ENCODE data around the gene PPIE. TPM values are rescaled to one million over a fixed set of nuclear protein-coding genes. Genes with fewer than 3 reads are reported as not detected.

PPIE gene
- total and polyA plus RNA-seq, 2 of the 8 experiments (the other 6 are each of a cell fraction or from before 2014, with no cell fraction given), result 38.9 to 56.1 TPM

DNA sequence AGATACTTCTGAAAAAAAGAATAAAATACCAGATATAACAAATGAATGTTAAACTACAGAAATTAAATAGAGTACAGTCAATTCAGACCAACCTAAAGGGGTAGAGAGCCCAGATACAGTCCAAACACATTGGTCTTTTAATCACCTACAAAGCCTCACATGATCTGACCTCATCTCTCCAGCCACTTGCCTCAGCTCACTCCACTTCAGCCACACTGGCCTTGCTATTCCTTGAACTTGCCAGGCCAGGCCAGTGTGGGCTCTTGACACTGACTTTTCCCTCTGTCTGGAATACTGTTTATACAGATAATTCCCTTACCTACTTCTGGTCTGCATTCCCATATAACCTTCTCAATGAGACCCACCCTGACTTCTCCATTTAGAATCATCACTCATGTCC lies 17.0 kb upstream of the PPIE start:
- ChIA-PET CTCF (ENCODE audit: partially characterized antibody) (interaction anchor here (1.4 to 7.8 kb wide), 5 partner anchors 13 to 78 kb away, joined by 4 to 72 read pairs (median 7); partner anchors contain the start of gene NT5C1A), POLR2A (ENCODE audit: partially characterized antibody) (no interaction called here)
- Histone ChIP-seq H2BK15ac (ENCODE audit: low read length) (no peak overlapping the region), H3K18ac (ENCODE audit: extremely low read depth, low read length) (no peak overlapping the region), H2BK120ac (replicated peaks; ENCODE audit: low read depth, low read length) (no peak overlapping the region), H3K4ac (replicated peaks; ENCODE audit: insufficient read length, low read depth, low read length) (no peak overlapping the region), H2BK12ac (ENCODE audit: low read depth, low read length) (no peak overlapping the region), H3K4me1 (replicated peaks in 1 of 4; ENCODE audit: control insufficient read depth in 3 of 4, insufficient read depth in 4 of 4, low read length in 3 of 4) (no peaks in the 10 kb centered on the region), H3K9ac (replicated peaks in 1 of 4; ENCODE audit: extremely low read depth in 1 of 4, low read depth in 3 of 4, low read length in 3 of 4) (no peak overlapping the region), H3K4me2 (ENCODE audit: insufficient read depth in 1 of 2, low read depth in 2 of 2, low read length in 2 of 2) (no peak overlapping the region), H3K79me1 (ENCODE audit: low read depth, low read length) (no peaks in the 10 kb centered on the region), H2AK5ac (ENCODE audit: low read depth, low read length) (no peak overlapping the region), H3K4me3 (ENCODE audit: extremely low read depth in 1 of 4, insufficient read depth in 2 of 4, low read depth in 3 of 4, low read length in 4 of 4) (no peak overlapping the region), H4K5ac (ENCODE audit: insufficient read length, low read depth, low read length) (no peak overlapping the region), H3K23ac (ENCODE audit: insufficient read length) (no peak overlapping the region), H3K27me3 (replicated peaks in 1 of 4; ENCODE audit: control insufficient read depth in 3 of 4, extremely low read depth in 1 of 4, insufficient read depth in 3 of 4, low read length in 3 of 4) (peaks cover 22 to 59% (median 41%) of the 10 kb centered on the region in 4 experiments), H3K14ac (ENCODE audit: insufficient read length) (no peak overlapping the region), H3K79me2 (ENCODE audit: control insufficient read depth in 1 of 2, insufficient read depth in 2 of 2, low read length in 2 of 2) (no peaks in the 10 kb centered on the region), H4K91ac (replicated peaks; ENCODE audit: insufficient read length, low read length) (no peak overlapping the region), H4K20me1 (replicated peaks in 1 of 2; ENCODE audit: control insufficient read depth in 1 of 2, insufficient read depth in 2 of 2, low read length in 2 of 2) (peaks cover 2 to 10% of the 10 kb centered on the region in 2 experiments), H3K56ac (replicated peaks; ENCODE audit: insufficient read length, low read depth, low read length) (no peak overlapping the region), H3K23me2 (ENCODE audit: low read depth, low read length) (no peaks in the 10 kb centered on the region), H4K8ac (ENCODE audit: extremely low read depth, insufficient read depth, low read length) (no peak overlapping the region), H2AFZ (ENCODE audit: low read length) (no peak overlapping the region), H3K27ac (ENCODE audit: low read depth, low read length) (no peak overlapping the region), H2BK5ac (ENCODE audit: low read depth, low read length) (no peak overlapping the region), H3K36me3 (ENCODE audit: control insufficient read depth in 2 of 4, insufficient read depth in 4 of 4, low read length in 3 of 4) (no peaks in the 10 kb centered on the region), H2BK20ac (ENCODE audit: low read length) (no peak overlapping the region), H3K9me3 (ENCODE audit: insufficient read depth in 2 of 2, low read depth in 1 of 2, low read length in 1 of 2) (no peaks in the 10 kb centered on the region)
- FAIRE-seq, result no peak
- no peak for DNase-seq (ENCODE audit: low read depth in 1 of 2, low spot score in 2 of 2)
- TF ChIP-seq NANOG (IDR thresholded peaks at IDR 0.05; ENCODE audit: insufficient read depth, low read depth, low read length, poor library complexity, severe bottlenecking) (no peak), CBX8 (IDR thresholded peaks at IDR 0.05; ENCODE audit: borderline replicate concordance, low read depth, low read length) (no peak), SIN3A (conservative IDR thresholded peaks at IDR 0.05 in 1 of 2, IDR thresholded peaks at IDR 0.05 in 1 of 2; ENCODE audit: low read depth in 1 of 2, low read length in 2 of 2) (no peak), TAF7 (optimal IDR thresholded peaks at IDR 0.05; ENCODE audit: borderline replicate concordance, low read depth, low read length) (no peak), BACH1 (IDR thresholded peaks at IDR 0.05; ENCODE audit: low read length) (no peak), SRF (IDR thresholded peaks at IDR 0.05; ENCODE audit: low read depth, low read length) (no peak), TBP (IDR thresholded peaks at IDR 0.05; ENCODE audit: low read depth, low read length) (no peak), RFX5 (IDR thresholded peaks at IDR 0.05; ENCODE audit: borderline replicate concordance, low read depth, low read length) (no peak), YY1 (IDR thresholded peaks at IDR 0.05; ENCODE audit: low read depth, low read length) (no peak), TEAD4 (IDR thresholded peaks at IDR 0.05; ENCODE audit: low read depth, low read length) (no peak), KDM5A (IDR thresholded peaks at IDR 0.05; ENCODE audit: low read length) (no peak), TAF1 (IDR thresholded peaks at IDR 0.05; ENCODE audit: low read depth, low read length) (no peak), SP4 (IDR thresholded peaks at IDR 0.05; ENCODE audit: low read length) (no peak), JUN (IDR thresholded peaks at IDR 0.05; ENCODE audit: low read depth, low read length) (no peak), SUZ12 (IDR thresholded peaks at IDR 0.05; ENCODE audit: low read length) (no peak), EGR1 (IDR thresholded peaks at IDR 0.05; ENCODE audit: borderline replicate concordance, low read depth, low read length) (no peak), ZNF274 (IDR thresholded peaks at IDR 0.05; ENCODE audit: borderline replicate concordance, extremely low read depth, low read length) (no peak)
